GM12875 (cell line): ENCODE results near the gene UBIAD1.
"Not testable (repeated sequence)": the region's sequence is repeated elsewhere in the genome, so short reads cannot be mapped to it uniquely, and the experiment has no call there.

Source experiments
- H3K4me3 ChIP-seq: one replicate; pipeline ENCODE4 v1.5.1; 2011; ENCODE audit warnings: low read depth, low read length, control low read depth
- CTCF ChIP-seq: IDR thresholded peaks from 2 replicates; pipeline ENCODE4 v1.5.1; 2011; ENCODE audit warnings: low read depth, mild to moderate bottlenecking, control low read depth, inconsistent platforms, low read length, moderate library complexity, borderline replicate concordance; ENCODE audit not compliant: insufficient read depth

UBIAD1 gene

GRCh38 chr1:11266268-11267074 lies 6.5 kb upstream of the UBIAD1 start:
- no peak for TF ChIP-seq CTCF
- no peak overlapping the region for H3K4me3 ChIP-seq

GRCh38 chr1:11267350-11268337 lies 5.4 kb upstream of the UBIAD1 start:
- H3K4me3 ChIP-seq = not testable (repeated sequence)

GRCh38 chr1:11272544-11272831 lies 510 bp upstream of the UBIAD1 start:
- no peak for TF ChIP-seq CTCF
- peak overlapping the region; percentile 37 for H3K4me3 ChIP-seq

GRCh38 chr1:11273595-11274234 lies 717 bp downstream of the UBIAD1 start:
- no peak for TF ChIP-seq CTCF

GRCh38 chr1:11279152-11279551 lies 6.2 kb downstream of the UBIAD1 start:
- H3K4me3 ChIP-seq = no peak overlapping the region
- no peak for TF ChIP-seq CTCF

More at GRCh38 chr1:11273595-11274234, 717 bp downstream of the UBIAD1 start:
- H3K4me3 ChIP-seq = peak overlapping the region; percentile 90

- no peak overlapping the region for H3K4me3 ChIP-seq
These were observed 6.6 kb downstream of the UBIAD1 start for GRCh38 chr1:11279630-11280029.

More at GRCh38 chr1:11279630-11280029, 6.6 kb downstream of the UBIAD1 start:
- TF ChIP-seq CTCF = no peak
